Muscle layer of duodenum (tissue), 2 donors: Measurements from ENCODE around the gene NCLN.
"Not testable (repeated sequence)": the region's sequence is repeated elsewhere in the genome, so short reads cannot be mapped to it uniquely, and the experiment has no call there.

ENCODE experiments used
- H3K27ac ChIP-seq: one replicate; pipeline ENCODE4 v1.7.0; 2013; ENCODE audit warnings: mild to moderate bottlenecking, low read length
- H3K27me3 ChIP-seq: one replicate; pipeline ENCODE4 v1.7.0; 2013; ENCODE audit warnings: low read depth, mild to moderate bottlenecking, control low read depth, low read length
- H3K36me3 ChIP-seq, 2 donors: one replicate each; pipeline ENCODE4 v1.7.0; 2013; ENCODE audit warnings: low read length in 2 of 2, control low read depth in 1 of 2, mild to moderate bottlenecking in 1 of 2; ENCODE audit not compliant: insufficient read depth in 2 of 2, control insufficient read depth in 1 of 2
- H3K4me1 ChIP-seq, 2 donors: one replicate each; pipeline ENCODE4 v1.7.0; 2013; ENCODE audit warnings: low read length in 2 of 2, mild to moderate bottlenecking in 2 of 2, control low read depth in 1 of 2, moderate library complexity in 1 of 2; ENCODE audit not compliant: insufficient read depth in 2 of 2, control insufficient read depth in 1 of 2
- H3K4me3 ChIP-seq, 2 donors: one replicate each; pipeline ENCODE4 v1.7.0; 2013; ENCODE audit warnings: low read length in 2 of 2, low read depth in 1 of 2, mild to moderate bottlenecking in 1 of 2
- H3K9me3 ChIP-seq, 2 donors: one replicate each; pipeline ENCODE4 v1.7.0; 2013; ENCODE audit warnings: low read length in 2 of 2, control low read depth in 1 of 2, mild to moderate bottlenecking in 1 of 2; ENCODE audit not compliant: control insufficient read depth in 1 of 2
- donor health status: healthy.

The NCLN gene

GRCh38 chr19:3149089-3149488 is 36.6 kb upstream of the NCLN start:
- Histone ChIP-seq H3K9me3 (no peaks in the 10 kb centered on the region), H3K27ac (no peak overlapping the region), H3K4me1 (no peaks in the 10 kb centered on the region), H3K27me3 (no peaks in the 10 kb centered on the region), H3K4me3 (no peak overlapping the region), H3K36me3 (no peaks in the 10 kb centered on the region)

- no peaks in the 10 kb centered on the region for H3K36me3 ChIP-seq
- no peaks in the 10 kb centered on the region for H3K27me3 ChIP-seq
- no peak overlapping the region for H3K4me3 ChIP-seq
- H3K9me3 ChIP-seq = no peaks in the 10 kb centered on the region
- no peaks in the 10 kb centered on the region for H3K4me1 ChIP-seq
- H3K27ac ChIP-seq = no peak overlapping the region
Observed at GRCh38 chr19:3149526-3150505, 35.9 kb upstream of the NCLN start.

- Histone ChIP-seq H3K9me3 (no peaks in the 10 kb centered on the region), H3K36me3 (no peaks in the 10 kb centered on the region), H3K27me3 (no peaks in the 10 kb centered on the region), H3K27ac (no peak overlapping the region), H3K4me1 (no peaks in the 10 kb centered on the region), H3K4me3 (no peak overlapping the region)
Observed at GRCh38 chr19:3150739-3151329, 34.9 kb upstream of the NCLN start.

- H3K4me3 ChIP-seq = no peak overlapping the region
- H3K4me1 ChIP-seq = no peaks in the 10 kb centered on the region
- no peak overlapping the region for H3K27ac ChIP-seq
- no peaks in the 10 kb centered on the region for H3K9me3 ChIP-seq
- H3K36me3 ChIP-seq = no peaks in the 10 kb centered on the region
- no peaks in the 10 kb centered on the region for H3K27me3 ChIP-seq
Observed at GRCh38 chr19:3151563-3152418, 33.9 kb upstream of the NCLN start.

GRCh38 chr19:3152419-3152780 is 33.3 kb upstream of the NCLN start:
- Histone ChIP-seq H3K36me3 (no peaks in the 10 kb centered on the region), H3K27me3 (no peaks in the 10 kb centered on the region), H3K4me3 (no peak overlapping the region), H3K4me1 (no peaks in the 10 kb centered on the region), H3K9me3 (no peaks in the 10 kb centered on the region), H3K27ac (no peak overlapping the region)

- Histone ChIP-seq H3K36me3 (no peaks in the 10 kb centered on the region), H3K4me3 (no peak overlapping the region), H3K27me3 (no peaks in the 10 kb centered on the region), H3K9me3 (no peaks in the 10 kb centered on the region), H3K27ac (no peak overlapping the region), H3K4me1 (no peaks in the 10 kb centered on the region)
Observed at GRCh38 chr19:3153286-3154230, 32.2 kb upstream of the NCLN start.

- H3K4me3 ChIP-seq, H3K27me3 ChIP-seq, H3K9me3 ChIP-seq, H3K4me1 ChIP-seq, H3K36me3 ChIP-seq: not testable (repeated sequence)
- H3K27ac ChIP-seq = peak overlapping the region; percentile 62
Observed at GRCh38 chr19:3154447-3154846, 31.3 kb upstream of the NCLN start.

GRCh38 chr19:3154957-3155736 is 30.6 kb upstream of the NCLN start:
- no peaks in the 10 kb centered on the region for H3K4me1 ChIP-seq
- peaks cover 0 to 2% of the 10 kb centered on the region in 2 donors for H3K36me3 ChIP-seq
- H3K9me3 ChIP-seq = no peaks in the 10 kb centered on the region
- peak overlapping the region; percentile 62 for H3K27ac ChIP-seq
- no peaks in the 10 kb centered on the region for H3K27me3 ChIP-seq
- no peak overlapping the region for H3K4me3 ChIP-seq

GRCh38 chr19:3157096-3157845 is 28.5 kb upstream of the NCLN start:
- H3K4me1 ChIP-seq = no peaks in the 10 kb centered on the region
- H3K27ac ChIP-seq = no peak overlapping the region
- H3K36me3 ChIP-seq = peaks cover 0 to 4% of the 10 kb centered on the region in 2 donors
- no peak overlapping the region for H3K4me3 ChIP-seq
- no peaks in the 10 kb centered on the region for H3K9me3 ChIP-seq
- no peaks in the 10 kb centered on the region for H3K27me3 ChIP-seq
